HTERT RPE-1 (cell line): ENCODE measurements around the gene GRK7.
"Not testable (repeated sequence)": the region's sequence is repeated elsewhere in the genome, so short reads cannot be mapped to it uniquely, and the experiment has no call there.

Experiments used
- in situ Hi-C: fragments of 300-500 bp; cut with MboI; formaldehyde crosslinking; loops from 4 replicates; pipeline ENCODE4 v1.14.3; 2020; ENCODE audit warnings: low sequenced_read_pairs

Gene GRK7

DNA sequence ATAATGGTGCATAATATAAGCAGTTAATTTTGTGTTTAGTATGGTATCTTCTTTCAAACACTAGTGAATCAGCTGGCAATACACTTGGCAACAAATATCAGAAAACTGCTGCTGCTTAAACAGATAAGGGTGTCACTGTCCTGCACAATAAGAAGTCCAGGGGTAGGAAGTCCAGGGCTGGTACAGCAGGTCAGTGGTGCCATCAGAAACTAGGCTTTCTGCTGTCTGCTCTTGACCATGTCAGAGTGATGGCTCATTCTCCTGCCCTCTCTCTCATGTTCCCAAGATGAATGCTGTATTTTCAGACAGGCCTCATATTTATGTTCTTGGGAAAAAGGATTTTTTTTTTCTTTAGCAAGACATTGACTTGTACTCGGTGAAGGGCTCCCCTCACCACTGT lies 9.2 kb upstream of the GRK7 start:
- in situ Hi-C loops = no loop called here

DNA sequence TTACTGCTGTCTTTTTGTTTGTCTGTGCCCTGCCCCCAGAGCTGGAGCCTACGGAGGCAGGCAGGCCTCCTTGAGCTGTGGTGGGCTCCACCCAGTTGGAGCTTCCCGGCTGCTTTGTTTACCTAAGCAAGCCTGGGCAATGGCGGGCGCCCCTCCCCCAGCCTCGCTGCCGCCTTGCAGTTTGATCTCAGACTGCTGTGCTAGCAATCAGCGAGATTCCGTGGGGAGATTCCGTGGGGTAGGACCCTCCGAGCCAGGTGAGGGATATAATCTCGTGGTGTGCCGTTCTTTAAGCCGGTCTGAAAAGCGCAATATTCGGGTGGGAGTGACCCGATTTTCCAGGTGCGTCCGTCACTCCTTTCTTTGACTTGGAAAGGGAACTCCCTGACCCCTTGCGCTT lies 656 bp upstream of the GRK7 start:
- in situ Hi-C loops = not testable (repeated sequence)

DNA sequence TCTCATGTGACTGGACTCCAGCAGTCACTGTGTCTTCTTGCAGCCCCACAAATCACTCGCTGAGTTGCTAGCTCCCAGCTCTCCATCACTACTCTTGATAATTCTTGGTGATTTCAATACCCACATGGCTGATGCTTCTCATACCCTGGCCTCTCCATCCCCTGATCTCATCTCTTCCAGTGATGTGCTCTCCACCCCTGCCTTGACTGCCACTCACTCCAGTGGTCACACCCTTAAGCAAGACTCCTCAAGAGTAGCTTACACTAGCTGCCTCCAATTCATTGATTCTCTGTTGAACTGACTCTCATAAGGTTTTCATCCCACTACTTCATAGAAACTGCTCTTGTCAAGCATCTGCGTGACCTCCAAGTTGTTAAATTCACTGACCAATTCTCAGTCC lies 837 bp downstream of the GRK7 start:
- in situ Hi-C loops = no loop called here

DNA sequence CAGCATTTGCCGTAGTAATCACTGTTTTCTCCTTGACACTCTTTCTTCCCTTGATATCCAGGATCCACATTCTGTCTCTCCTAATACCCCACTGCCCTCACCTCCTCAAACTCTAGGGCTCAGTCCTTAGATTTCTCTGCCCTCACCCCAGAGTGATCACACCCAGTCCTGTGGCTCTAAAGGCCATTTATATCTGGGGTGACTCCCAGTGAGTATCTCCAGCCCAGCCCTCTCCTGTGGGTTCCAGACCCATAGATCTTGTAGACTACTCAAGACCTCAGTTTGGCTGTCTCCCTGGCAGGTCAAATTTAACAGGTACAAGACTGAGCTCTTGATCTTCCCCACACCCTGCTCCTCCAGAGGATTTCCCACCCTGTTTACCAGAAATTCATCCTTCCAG lies 1.3 kb downstream of the GRK7 start:
- in situ Hi-C loops = no loop called here

DNA sequence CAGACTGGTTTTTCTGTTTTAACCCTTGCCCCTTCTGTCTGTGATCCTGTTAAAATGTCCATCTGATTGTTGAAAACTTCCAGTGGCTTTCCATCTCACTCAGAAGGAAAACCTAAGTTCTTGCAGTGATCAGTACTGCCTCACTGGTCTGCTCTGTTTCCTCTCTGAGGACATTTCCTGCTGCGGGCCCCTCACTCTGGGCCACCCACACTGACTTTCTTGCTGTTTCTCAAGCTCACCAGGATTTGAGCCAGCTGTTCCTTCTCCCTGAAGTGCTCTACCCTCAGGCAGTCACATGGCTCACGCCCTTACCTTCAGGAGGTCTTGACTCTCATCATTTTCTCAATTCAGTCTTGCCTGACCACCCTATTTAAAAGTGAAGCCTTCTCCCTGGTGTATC lies 1.8 kb downstream of the GRK7 start:
- in situ Hi-C loops = no loop called here

DNA sequence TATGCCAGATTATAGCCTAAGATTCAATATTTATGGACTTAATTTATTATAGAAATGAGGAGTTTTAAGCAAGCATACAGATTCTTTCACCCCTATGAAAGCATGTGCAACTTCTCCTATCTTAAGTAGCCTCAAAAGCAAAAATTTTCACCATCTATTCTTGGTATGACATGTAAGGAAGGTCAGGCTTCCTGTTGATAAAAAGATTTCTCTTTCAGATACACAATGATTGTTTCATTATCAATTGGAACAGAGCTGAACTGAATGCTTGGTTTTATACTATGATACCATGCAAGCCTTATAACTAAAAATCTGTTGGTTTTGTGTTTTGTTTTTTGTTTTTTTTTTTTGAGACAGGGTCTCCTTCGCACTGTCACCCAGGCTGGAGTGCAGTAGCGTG lies 3.9 kb downstream of the GRK7 start:
- in situ Hi-C loops = no loop called here

DNA sequence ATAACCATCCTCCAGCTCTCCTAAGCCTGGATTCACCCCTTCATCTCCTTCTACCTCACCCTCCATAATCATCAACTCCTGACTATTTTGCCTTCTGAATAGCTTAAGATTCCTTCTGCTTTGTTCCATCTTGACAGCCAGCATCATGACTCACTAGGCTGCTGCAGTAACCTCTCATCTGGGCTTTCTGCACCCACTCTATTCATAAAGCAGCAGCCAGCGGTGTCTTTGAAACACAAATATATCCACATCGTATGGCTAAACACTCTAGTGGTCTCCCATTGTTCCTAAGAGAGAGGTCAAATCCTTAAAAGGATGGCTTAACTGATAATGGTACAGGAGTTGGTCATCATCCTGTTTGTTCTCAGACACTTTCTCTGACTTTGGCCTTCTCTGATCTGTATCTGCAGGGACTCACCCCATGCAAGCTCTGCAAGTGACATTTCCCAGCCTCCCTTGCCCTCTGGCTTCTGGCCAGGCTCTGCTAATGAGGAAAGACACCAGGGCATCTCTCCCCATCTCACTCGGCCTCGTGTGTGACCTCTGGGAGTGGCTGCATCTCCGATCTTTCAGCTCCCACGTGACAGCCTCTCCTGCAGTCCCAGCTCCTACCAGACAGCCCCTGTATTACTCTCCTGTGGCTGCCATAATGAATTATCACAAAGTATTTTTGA lies 6.2 kb downstream of the GRK7 start:
- in situ Hi-C loops = no loop called here

DNA sequence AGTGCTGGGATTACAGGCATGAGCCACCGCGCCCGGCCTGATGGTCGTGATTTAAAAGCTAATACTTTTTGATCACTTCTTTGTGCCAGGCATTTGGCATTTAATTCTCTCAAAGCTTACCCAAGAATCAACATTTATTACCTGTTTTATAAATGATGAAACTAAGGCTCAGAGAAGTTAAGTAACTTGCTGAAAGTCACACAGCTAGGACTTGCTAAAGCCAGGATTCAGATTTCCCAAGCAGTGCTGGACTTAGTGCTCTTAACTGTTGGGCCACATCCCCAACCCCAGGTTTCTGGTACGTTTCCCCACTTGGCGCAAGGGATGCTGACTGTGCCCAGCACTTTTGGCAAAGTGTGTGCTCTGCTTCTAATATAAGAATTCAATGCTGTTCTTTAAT lies 10.5 kb downstream of the GRK7 start:
- in situ Hi-C loops = no loop called here

DNA sequence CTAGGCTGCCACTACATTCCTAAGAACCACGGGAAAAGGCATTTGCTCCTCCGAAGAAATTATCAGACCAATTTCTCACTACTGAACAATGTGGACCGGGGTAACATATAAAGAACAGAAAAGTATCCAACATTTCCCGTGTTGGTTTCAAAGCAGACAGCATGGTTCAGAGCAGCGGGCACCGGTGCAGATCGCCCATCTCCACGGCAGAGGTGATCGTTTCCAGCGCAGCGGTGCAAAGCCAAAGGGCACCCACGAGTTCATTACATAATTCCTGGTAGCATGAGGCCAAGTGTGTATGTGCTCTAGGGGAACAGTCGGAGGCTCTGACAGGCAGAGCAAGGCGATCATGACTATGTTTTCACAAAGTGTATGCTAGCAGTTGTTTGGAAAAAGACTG lies 13.2 kb downstream of the GRK7 start:
- in situ Hi-C loops = no loop called here

DNA sequence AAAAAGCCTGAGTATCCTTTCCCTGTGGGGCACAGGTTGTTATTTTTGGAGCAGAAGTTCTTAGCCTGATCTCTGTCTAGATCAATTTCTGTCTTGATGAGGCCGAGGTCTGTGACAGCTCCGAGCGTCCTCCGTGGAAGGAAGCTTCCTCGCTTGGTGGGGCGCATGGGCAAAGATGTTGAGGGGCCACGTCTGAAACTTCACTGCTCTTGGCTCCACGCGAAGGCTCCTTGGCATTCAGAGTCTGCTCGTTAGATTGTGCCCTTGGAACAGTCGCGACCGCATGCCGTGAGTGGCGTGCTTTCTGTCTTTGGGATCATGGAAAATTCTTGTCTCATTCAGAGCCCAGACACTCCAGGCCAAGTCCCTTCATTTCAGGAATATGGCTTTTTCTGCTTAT lies 13.7 kb downstream of the GRK7 start:
- in situ Hi-C loops = no loop called here

DNA sequence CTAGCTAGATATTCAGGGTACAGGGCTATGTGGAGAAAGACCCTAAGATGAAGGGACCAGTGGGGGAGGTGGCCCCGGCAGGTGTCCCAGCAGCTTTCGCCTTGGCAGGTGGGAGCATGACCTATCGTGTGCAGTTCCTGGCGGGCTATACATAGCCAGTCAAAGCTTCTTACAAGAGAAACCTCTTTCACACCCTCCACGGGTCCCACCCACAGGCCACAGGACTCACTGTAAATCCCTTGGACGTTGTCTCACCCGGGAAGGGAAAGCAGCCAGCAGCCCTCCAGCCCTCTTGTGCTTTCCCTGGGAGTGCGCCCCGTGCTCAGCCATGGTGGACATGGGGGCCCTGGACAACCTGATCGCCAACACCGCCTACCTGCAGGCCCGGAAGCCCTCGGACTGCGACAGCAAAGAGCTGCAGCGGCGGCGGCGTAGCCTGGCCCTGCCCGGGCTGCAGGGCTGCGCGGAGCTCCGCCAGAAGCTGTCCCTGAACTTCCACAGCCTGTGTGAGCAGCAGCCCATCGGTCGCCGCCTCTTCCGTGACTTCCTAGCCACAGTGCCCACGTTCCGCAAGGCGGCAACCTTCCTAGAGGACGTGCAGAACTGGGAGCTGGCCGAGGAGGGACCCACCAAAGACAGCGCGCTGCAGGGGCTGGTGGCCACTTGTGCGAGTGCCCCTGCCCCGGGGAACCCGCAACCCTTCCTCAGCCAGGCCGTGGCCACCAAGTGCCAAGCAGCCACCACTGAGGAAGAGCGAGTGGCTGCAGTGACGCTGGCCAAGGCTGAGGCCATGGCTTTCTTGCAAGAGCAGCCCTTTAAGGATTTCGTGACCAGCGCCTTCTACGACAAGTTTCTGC lies 15.0 kb downstream of the GRK7 start:
- in situ Hi-C loops = no loop called here

DNA sequence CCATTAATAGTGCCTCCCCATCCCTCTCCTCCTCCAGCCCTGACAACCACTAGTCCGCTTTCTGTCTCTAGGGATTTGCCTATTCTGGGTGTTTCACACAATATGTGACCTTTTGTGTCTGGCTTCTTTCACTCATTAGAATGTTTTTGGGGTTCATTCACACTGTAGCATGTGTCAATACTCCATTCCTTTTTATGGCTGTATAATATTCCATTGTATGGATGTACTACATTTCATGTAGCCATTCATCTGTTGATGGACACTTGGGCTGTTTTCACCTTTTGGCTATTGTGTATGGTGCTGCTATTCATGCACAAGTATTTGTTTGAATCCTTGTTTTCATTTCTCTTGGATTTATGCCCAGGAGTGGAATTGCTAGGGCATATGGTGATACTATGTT lies 16.5 kb downstream of the GRK7 start:
- in situ Hi-C loops = no loop called here

DNA sequence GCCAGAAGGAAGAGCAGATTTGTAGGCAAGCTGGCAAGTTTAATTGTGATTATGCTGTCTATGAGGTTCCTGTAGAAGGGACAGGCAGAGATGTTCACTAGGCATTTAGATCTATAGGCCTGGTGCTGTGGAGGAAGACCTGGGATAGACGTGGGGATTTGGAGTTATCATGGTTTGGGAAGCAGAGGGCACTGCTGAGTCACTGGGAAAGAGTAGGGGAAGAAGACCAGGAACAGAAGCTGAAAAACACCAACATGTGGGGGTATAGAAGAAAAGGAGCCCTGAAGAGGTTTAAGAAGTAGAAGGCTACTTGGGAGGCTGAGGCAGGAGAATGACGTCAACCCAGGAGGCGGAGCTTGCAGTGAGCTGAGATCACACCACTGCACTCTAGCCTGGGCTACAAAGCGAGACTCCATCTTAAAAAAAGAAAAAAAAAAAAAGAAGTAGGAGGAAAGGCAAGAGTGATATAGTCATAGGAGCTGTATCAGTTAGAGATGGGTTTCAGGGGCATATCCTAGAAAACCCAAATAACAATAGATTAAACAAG lies 19.3 kb downstream of the GRK7 start:
- in situ Hi-C loops = no loop called here

DNA sequence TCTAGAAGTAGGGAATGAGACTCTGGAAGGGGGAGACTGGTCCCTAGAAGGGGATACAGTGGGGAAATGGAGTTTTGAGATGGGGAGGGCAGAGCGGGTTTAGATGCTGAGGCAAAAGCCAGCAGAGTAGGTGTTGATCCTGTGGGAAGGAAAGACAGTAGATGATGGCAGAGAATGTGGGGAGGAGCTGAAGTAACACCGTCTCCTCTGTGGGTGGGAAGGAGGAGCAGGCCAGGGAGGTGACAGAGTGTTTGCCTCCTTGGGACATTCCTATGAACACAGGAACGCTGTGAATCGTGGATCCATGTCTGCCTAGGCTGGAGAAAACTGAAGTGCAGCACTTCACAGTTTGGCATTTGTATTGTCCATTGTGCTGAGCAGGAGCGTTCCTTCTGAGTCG lies 20.4 kb downstream of the GRK7 start:
- in situ Hi-C loops = no loop called here

DNA sequence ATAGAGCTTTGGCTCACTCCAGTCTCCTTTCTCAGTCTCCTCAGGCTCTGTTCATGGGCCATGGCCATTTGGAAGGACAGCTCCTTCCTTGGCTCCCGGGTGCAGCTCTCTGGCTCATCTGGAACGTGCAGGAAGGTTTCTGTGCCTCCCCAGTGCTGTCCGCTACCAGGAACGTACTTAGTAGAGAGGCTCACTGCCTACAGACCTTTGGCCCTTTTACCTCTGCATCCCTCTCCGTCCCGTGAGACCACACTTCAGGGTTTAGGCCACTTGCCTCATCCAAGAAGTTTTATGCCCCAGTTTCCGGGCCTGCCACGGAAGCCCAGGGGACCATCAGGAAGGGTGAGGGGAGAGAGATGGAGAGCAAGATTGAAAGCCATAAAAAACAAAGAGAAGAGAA lies 20.9 kb downstream of the GRK7 start:
- in situ Hi-C loops = no loop called here

DNA sequence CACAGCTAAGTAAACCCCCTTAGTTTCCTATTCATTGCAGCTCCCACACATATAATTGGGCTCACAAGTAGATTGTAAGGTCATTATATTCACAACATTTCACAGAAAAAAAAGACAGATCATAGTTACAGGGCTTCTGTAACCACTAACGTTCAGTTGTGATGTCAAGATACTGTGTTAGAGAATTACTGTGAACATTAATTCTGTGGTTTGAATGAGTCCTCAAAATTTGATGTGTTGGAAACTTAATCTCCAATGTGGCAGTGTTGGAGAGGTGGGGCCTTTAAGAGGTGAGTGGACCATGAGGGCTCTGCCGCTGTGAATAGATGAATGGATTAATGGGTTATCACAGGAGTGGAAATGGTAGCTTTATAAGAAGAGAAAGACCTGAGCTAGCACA lies 21.3 kb downstream of the GRK7 start:
- in situ Hi-C loops = no loop called here

DNA sequence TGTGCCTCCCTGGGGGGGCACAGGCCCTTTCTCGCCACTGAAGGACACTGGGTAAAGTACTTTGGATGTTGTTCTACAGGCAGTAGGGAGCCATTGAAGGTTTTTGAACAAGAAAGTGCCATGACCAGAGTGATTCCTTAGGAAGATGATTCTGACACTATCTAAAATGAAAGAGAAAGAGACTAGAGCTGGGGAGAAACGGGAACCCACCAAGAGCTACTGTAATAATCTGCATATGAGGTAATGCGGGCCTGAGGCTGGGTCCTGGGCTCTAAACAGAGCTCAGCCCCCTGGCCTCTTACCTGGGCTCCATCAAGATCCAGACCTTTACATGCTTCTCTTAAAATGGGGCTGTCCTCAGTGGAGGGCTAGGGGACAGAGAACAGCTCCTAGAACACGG lies 24.9 kb downstream of the GRK7 start:
- in situ Hi-C loops = no loop called here

DNA sequence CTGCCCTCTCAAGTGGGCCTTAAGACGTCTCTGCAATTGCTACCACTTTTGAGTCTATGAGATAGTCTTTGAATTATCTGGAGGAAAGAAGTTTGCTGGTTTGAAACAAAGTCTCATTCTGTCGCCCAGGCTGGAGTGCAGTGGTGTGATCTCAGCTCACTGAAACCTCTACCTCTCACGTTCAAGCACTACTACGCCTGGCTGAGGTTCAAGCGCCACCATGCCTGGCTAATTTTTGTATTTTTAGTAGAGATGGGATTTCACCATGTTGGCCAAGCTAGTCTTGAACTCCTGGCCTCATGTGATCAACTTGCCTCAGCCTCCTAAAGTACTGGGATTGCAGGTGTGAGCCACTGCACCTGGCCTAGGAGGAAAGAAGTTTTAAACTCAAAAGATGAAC lies 25.5 kb downstream of the GRK7 start:
- in situ Hi-C loops = not testable (repeated sequence)

DNA sequence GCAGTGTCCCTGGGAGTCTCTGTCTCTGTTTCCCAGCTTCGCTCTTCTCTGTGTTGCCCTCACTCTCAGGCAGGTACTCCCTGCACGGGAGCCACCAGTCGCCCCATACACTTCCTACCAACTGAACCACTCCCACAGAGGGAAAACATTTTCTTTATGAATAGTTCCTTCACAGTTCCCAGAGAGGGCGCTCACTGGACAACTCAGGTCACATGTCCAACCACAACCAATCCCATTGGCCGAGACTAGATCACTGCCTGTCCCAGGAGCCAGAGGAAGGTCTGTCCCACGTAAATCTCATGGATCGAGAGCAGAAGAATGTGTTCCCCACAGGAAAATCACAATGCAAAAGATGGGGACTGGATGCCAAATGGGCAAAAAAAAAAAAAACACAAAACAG lies 26.1 kb downstream of the GRK7 start:
- in situ Hi-C loops = no loop called here

DNA sequence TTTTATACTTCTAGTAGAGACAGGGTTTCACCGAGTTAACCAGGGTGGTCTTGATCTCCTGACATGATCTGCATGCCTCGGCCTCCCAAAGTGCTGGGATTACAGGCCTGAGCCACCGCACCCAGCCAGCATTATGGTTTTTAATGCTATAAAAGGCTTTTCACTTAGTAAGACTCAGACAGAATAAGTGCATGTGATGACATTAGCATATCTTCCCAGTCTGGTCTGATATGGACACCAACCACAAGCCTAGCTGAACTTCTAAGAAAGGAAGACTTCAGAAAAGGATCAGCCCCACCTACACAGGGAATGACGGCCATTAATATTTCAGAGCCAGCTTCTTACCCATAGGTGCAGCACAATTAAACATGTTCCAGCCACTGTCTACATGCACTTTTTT lies 27.0 kb downstream of the GRK7 start:
- in situ Hi-C loops = no loop called here

DNA sequence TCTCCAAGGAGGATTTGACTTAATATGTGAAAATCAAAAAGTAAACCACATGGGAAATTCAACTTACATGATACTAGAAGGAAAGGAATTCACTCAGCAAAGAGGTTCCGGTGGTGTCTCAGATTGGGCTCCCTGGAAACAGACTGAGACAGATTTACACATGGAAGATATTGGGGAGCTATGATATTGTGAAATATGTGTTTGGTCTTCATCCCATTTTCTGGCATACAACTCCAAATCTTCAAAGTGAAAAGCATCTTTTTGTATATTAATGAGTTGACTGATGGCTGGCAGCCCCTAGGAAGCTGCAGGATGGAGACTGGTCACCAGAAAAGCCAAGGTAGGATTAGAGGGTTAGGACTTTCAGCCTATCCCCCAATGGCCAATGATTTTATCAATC lies 29.3 kb downstream of the GRK7 start:
- in situ Hi-C loops = no loop called here

DNA sequence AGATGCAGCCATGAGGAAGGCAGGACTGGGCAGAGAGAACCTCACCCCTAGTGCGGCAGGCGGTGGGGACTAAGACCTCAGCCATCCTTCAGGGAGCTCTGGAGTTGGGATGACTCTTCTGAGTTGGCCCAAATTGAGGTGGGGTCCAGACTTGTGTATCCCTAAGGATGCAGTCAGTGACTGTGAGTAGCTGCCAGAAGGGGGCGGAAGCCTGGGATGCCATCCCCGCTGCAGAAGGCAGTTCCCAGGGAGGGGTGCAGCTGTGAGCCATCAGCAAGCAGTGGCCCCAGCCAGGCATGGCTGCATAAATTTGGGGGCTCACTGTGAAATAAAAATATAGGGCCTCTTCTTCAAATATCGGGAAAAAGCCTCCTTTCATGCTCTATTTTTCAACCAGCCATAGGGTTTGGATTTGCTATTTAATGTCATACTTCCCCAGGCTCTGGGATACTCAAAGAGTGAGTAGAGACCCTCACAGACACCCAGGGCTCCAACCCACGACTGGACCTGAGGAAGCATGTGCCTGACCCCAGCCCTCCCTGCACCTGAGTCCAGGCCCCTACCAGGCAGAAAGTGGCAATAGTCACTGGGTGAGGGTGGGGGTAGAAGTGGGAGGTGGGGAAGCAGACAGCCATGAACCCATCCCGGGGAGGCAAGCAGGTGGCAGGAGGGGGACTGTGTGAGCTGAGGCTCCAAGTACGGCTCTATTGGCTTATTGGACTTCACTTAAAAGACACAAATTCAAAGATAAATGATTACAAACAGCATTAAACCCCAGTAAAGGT lies 30.5 kb downstream of the GRK7 start:
- in situ Hi-C loops = no loop called here
